ENCODE measurements around the gene KRTAP6-3. TPM values are rescaled to one million over a fixed set of nuclear protein-coding genes. Genes with fewer than 3 reads are reported as not detected.

Gene KRTAP6-3
- total RNA-seq, 1 experiment from 2014 or later = not detected

DNA sequence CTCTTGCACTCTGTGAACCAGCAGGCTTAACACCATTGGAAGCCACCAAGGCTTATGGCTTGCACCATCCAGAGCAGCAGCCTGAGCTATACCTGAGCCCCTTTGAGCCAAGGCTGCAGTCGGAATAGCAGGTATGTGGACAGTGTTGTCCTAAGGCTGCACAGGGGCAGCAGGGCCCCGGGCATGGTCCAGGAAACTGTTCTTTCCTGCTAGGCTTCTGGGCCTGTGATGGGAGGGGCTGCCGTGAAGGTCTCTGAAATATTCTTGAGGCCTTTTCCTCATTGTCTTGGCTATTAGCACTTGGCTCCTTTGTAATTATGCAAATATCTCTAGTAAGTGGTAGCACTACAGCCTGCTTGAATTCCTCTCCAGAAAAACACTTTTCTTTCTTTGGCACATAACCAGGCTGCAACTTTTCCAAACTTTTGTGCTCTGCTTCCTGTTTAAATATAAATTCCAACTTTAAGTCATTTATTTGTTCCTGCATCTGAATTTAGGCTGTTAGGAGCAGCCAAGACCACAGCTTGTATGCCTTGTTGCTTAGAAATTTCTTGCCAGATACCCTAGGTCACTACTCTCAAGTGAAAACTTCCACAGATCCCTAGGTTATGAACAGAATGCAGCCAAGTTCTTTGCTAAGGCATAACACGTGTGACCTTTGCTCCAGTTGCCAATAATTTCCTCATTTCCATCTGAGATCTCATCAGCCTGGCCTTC is 33.4 kb downstream of the KRTAP6-3 start:
- DNase-seq (ENCODE audit: low spot score) = no peak

DNA sequence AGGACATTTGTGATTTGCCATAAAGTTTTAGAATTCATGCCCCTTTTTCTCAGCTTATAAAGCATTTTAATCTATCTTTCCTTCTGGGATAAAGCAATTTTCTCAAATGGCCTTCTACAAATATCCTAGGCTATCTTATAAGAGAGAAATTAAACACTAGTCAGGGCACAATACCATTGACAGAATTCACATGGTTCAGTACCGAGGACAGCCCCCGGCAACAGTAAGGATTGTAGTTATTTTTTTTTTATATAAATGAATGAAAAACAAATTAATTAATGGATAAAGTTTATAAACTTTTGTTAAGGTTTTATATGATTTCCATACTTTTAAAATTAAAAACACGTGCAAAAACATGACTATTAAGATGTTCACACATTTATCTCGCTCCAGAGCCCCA is 35.9 kb downstream of the KRTAP6-3 start:
- DNase-seq (ENCODE audit: low spot score) = no peak

DNA sequence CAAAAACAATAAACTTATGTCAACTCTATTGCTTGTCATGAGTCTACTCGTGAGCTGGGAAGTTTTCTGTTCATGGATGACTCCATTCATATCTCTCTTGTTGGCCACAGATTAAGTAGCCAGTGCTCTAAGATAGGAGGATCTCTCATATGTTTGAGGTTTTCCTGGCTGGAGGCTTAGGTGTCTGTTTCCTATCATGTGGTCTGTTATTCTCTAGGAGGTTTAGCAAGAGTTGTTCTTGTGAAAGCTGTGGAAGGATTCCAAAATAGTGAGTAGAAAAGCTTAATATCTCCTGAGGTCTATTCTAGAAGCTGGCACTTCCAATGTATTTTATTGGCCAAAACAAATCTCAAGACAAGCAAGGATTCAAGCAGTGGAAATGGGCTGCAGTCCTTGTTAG is 37.0 kb downstream of the KRTAP6-3 start:
- DNase-seq (ENCODE audit: low spot score) = no peak

DNA sequence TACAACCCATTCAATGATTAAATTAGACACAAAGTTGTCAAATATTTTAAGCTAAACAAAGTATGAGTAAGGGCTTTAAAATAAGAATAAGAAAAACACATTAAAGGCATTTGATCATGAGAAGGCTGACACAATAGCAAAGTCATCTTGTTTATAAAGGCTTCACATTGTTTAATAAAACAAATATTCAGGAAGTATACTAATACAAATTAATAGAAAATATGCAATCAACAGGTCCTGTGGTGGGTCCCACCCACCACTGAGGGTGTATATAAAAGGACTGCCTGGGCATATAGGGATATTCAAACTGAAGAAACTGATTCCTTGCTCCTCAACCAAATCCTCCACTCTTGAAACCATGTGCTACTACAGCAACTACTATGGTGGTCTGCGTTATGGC is 42.7 kb downstream of the KRTAP6-3 start, which contains the start of gene KRTAP20-2:
Gene KRTAP20-2, plus strand, starts transcription at position 301 of the 400 bp plus-strand sequence. Its CDS starts 58 bp downstream, at position 359.
- no peak for DNase-seq (ENCODE audit: low spot score)

DNA sequence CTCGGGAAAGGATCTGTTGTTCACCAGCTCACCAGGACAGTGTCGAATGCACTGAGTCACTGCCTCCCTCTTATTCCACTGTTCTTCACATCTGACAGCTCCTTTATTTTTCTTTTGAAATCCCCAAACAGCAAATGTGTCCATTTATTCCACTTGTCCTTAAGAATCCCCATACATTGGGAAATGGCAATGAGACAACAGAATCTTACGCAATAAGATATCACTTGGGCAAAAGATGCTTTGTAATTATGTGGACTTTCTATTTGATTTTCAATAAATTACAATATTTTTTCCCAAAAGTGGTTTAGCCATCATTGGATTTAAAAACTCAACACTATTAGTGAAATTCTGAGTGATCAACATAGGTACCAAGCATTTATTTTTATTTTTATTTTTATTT is 46.4 kb downstream of the KRTAP6-3 start:
- DNase-seq (ENCODE audit: low spot score) = no peak

DNA sequence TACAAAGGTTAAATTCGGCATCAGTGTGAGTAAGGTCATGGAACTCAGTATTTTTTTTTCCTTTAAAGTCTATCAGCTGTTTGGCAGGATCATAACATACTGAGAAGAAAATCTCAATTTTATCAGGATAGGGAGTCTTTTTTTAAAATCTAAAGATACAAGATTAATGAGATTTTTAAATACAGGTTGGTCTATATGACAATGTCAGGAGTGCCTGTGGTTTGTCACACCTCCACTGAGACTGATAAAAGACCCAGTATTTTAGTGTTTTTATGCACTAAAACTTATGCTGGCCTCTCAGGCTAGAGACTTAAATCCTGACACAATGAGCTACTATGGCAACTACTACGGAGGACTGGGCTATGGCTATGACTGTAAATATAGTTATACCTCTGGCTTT is 50.3 kb downstream of the KRTAP6-3 start, which contains the start of gene KRTAP20-3:
Gene KRTAP20-3, plus strand, starts transcription at position 301 of the 400 bp plus-strand sequence.
- no peak for DNase-seq (ENCODE audit: low spot score)

Other genes starting within 250 kb of the KRTAP6-3 start
- not detected in 2 replicates for gene KRTAP23-1, start 243.8 kb upstream of the KRTAP6-3 start, total RNA-seq (2014; rRNA removed; shearing (Covaris generic))
- gene KRTAP13-2, start 220.2 kb upstream of the KRTAP6-3 start, total RNA-seq (2014; rRNA removed; shearing (Covaris generic)) = not detected in 2 replicates
- gene KRTAP13-1, start 196.4 kb upstream of the KRTAP6-3 start, total RNA-seq (2014; rRNA removed; shearing (Covaris generic)) = not detected in 2 replicates
- not detected in 2 replicates for gene KRTAP13-3, start 166.5 kb upstream of the KRTAP6-3 start, total RNA-seq (2014; rRNA removed; shearing (Covaris generic))
- not detected in 2 replicates for gene KRTAP13-4, start 162.2 kb upstream of the KRTAP6-3 start, total RNA-seq (2014; rRNA removed; shearing (Covaris generic))
- not detected in 2 replicates for gene KRTAP15-1, start 152.2 kb upstream of the KRTAP6-3 start, total RNA-seq (2014; rRNA removed; shearing (Covaris generic))
- not detected in 2 replicates for gene KRTAP19-1, start 112.1 kb upstream of the KRTAP6-3 start, total RNA-seq (2014; rRNA removed; shearing (Covaris generic))
- not detected in 2 replicates for gene KRTAP19-2, start 105.0 kb upstream of the KRTAP6-3 start, total RNA-seq (2014; rRNA removed; shearing (Covaris generic))
- not detected in 2 replicates for gene KRTAP19-3, start 100.4 kb upstream of the KRTAP6-3 start, total RNA-seq (2014; rRNA removed; shearing (Covaris generic))
- gene KRTAP19-4, start 95.3 kb upstream of the KRTAP6-3 start, total RNA-seq (2014; rRNA removed; shearing (Covaris generic)) = not detected in 2 replicates
- gene KRTAP19-5, start 90.3 kb upstream of the KRTAP6-3 start, total RNA-seq (2014; rRNA removed; shearing (Covaris generic)) = not detected in 2 replicates
- not detected in 2 replicates for gene KRTAP19-6, start 50.6 kb upstream of the KRTAP6-3 start, total RNA-seq (2014; rRNA removed; shearing (Covaris generic))
- not detected in 2 replicates for gene KRTAP19-7, start 31.1 kb upstream of the KRTAP6-3 start, total RNA-seq (2014; rRNA removed; shearing (Covaris generic))
- not detected in 2 replicates for gene KRTAP22-2, start 2.0 kb upstream of the KRTAP6-3 start, total RNA-seq (2014; rRNA removed; shearing (Covaris generic))
- gene KRTAP6-2, start 6.5 kb downstream of the KRTAP6-3 start, total RNA-seq (2014; rRNA removed; shearing (Covaris generic)) = not detected in 2 replicates
- not detected in 2 replicates for gene KRTAP22-1, start 8.6 kb downstream of the KRTAP6-3 start, total RNA-seq (2014; rRNA removed; shearing (Covaris generic))
- not detected in 2 replicates for gene KRTAP6-1, start 21.5 kb downstream of the KRTAP6-3 start, total RNA-seq (2014; rRNA removed; shearing (Covaris generic))
- gene KRTAP20-1, start 24.0 kb downstream of the KRTAP6-3 start, total RNA-seq (2014; rRNA removed; shearing (Covaris generic)) = not detected in 2 replicates
- not detected in 2 replicates for gene KRTAP20-4, start 28.2 kb downstream of the KRTAP6-3 start, total RNA-seq (2014; rRNA removed; shearing (Covaris generic))
- gene KRTAP20-2, start 42.8 kb downstream of the KRTAP6-3 start, total RNA-seq (2014; rRNA removed; shearing (Covaris generic)) = not detected in 2 replicates
- not detected in 2 replicates for gene KRTAP20-3, start 50.4 kb downstream of the KRTAP6-3 start, total RNA-seq (2014; rRNA removed; shearing (Covaris generic))
- not detected in 2 replicates for gene KRTAP21-3, start 126.3 kb downstream of the KRTAP6-3 start, total RNA-seq (2014; rRNA removed; shearing (Covaris generic))
- gene KRTAP21-2, start 154.8 kb downstream of the KRTAP6-3 start, total RNA-seq (2014; rRNA removed; shearing (Covaris generic)) = not detected in 2 replicates
- gene KRTAP21-1, start 163.0 kb downstream of the KRTAP6-3 start, total RNA-seq (2014; rRNA removed; shearing (Covaris generic)) = not detected in 2 replicates
- not detected in 2 replicates for gene KRTAP8-1, start 220.8 kb downstream of the KRTAP6-3 start, total RNA-seq (2014; rRNA removed; shearing (Covaris generic))
- gene KRTAP7-1, start 237.3 kb downstream of the KRTAP6-3 start, total RNA-seq (2014; rRNA removed; shearing (Covaris generic)) = not detected in 2 replicates